NCI-H1694 (cell line): ENCODE measurements around the gene ADGRL1.
"Not testable (repeated sequence)": the region's sequence is repeated elsewhere in the genome, so short reads cannot be mapped to it uniquely, and the experiment has no call there.

Experiments used
- DNase-seq: peaks from one replicate; lab custom pipeline; 2025; lab: John Stamatoyannopoulos, UW

Gene ADGRL1

GRCh38 chr19:14161305-14161704, 44.7 kb downstream of the ADGRL1 start:
- no peak for DNase-seq

GRCh38 chr19:14160017-14160703, 45.8 kb downstream of the ADGRL1 start:
- no peak for DNase-seq

- DNase-seq, result no peak
Measured at GRCh38 chr19:14159059-14159458, 46.9 kb downstream of the ADGRL1 start.

- DNase-seq, result no peak
Measured at GRCh38 chr19:14158276-14159023, 47.5 kb downstream of the ADGRL1 start.

GRCh38 chr19:14156971-14157717, 48.8 kb downstream of the ADGRL1 start:
- no peak for DNase-seq

GRCh38 chr19:14156122-14156521, 49.8 kb downstream of the ADGRL1 start:
- no peak for DNase-seq

- no peak for DNase-seq
Measured at GRCh38 chr19:14155371-14155770, 50.6 kb downstream of the ADGRL1 start.

- no peak for DNase-seq
Measured at GRCh38 chr19:14152713-14153112, 53.3 kb downstream of the ADGRL1 start.

- no peak for DNase-seq
Measured at GRCh38 chr19:14150770-14151661, 55.0 kb downstream of the ADGRL1 start.

GRCh38 chr19:14150041-14150769, 55.8 kb downstream of the ADGRL1 start:
- no peak for DNase-seq

- no peak for DNase-seq
Measured at GRCh38 chr19:14149509-14149994, 56.4 kb downstream of the ADGRL1 start.

- DNase-seq, result no peak
Measured at GRCh38 chr19:14148751-14149410, 57.1 kb downstream of the ADGRL1 start.

GRCh38 chr19:14147797-14148605, 58.0 kb downstream of the ADGRL1 start:
- no peak for DNase-seq

GRCh38 chr19:14146789-14147216, 59.2 kb downstream of the ADGRL1 start:
- DNase-seq, result no peak

- not testable (repeated sequence) for DNase-seq
Measured at GRCh38 chr19:14146169-14146568, 59.8 kb downstream of the ADGRL1 start.

GRCh38 chr19:14145381-14145780, 60.6 kb downstream of the ADGRL1 start:
- DNase-seq, result no peak

GRCh38 chr19:14142262-14143190, 63.4 kb downstream of the ADGRL1 start:
- no peak for DNase-seq

GRCh38 chr19:14141041-14141440, 64.9 kb downstream of the ADGRL1 start:
- no peak for DNase-seq
